ENCODE results near the gene PID1.

PID1 gene

GRCh38 chr2:229257985-229258384, 13.1 kb downstream of the PID1 start:
- DNase-seq = no peak

- DNase-seq = no peak
These were observed 14.7 kb downstream of the PID1 start for GRCh38 chr2:229256376-229256775.

GRCh38 chr2:229254206-229254605, 16.9 kb downstream of the PID1 start:
- no peak for DNase-seq

- no peak for DNase-seq
These were observed 18.1 kb downstream of the PID1 start for GRCh38 chr2:229252996-229253395.

GRCh38 chr2:229252280-229252679, 18.8 kb downstream of the PID1 start:
- no peak for DNase-seq

GRCh38 chr2:229249536-229249935, 21.6 kb downstream of the PID1 start:
- DNase-seq = no peak

GRCh38 chr2:229246334-229246733, 24.8 kb downstream of the PID1 start:
- no peak for DNase-seq

GRCh38 chr2:229244975-229245374, 26.1 kb downstream of the PID1 start:
- no peak for DNase-seq

- DNase-seq = no peak
These were observed 27.1 kb downstream of the PID1 start for GRCh38 chr2:229243890-229244560.

GRCh38 chr2:229240984-229241491, 30.0 kb downstream of the PID1 start:
- DNase-seq = no peak

- DNase-seq = no peak
These were observed 32.1 kb downstream of the PID1 start for GRCh38 chr2:229239021-229239420.

- DNase-seq = no peak
These were observed 33.8 kb downstream of the PID1 start for GRCh38 chr2:229237270-229237669.

GRCh38 chr2:229235131-229235914, 35.8 kb downstream of the PID1 start:
- DNase-seq = no peak

- no peak for DNase-seq
These were observed 39.2 kb downstream of the PID1 start for GRCh38 chr2:229231885-229232284.

- no peak for DNase-seq
These were observed 39.7 kb downstream of the PID1 start for GRCh38 chr2:229231328-229231868.

GRCh38 chr2:229230911-229231310, 40.2 kb downstream of the PID1 start:
- no peak for DNase-seq

- DNase-seq = no peak
These were observed 40.8 kb downstream of the PID1 start for GRCh38 chr2:229230256-229230655.

GRCh38 chr2:229226382-229226781, 44.7 kb downstream of the PID1 start:
- DNase-seq = no peak

GRCh38 chr2:229223107-229223506, 48.0 kb downstream of the PID1 start:
- DNase-seq = no peak

GRCh38 chr2:229221641-229222040, 49.4 kb downstream of the PID1 start:
- DNase-seq = no peak

GRCh38 chr2:229220254-229220653, 50.8 kb downstream of the PID1 start:
- DNase-seq = no peak

GRCh38 chr2:229218329-229218921, 52.7 kb downstream of the PID1 start:
- DNase-seq = no peak

- DNase-seq = no peak
These were observed 58.8 kb downstream of the PID1 start for GRCh38 chr2:229212241-229212640.

GRCh38 chr2:229210641-229211040, 60.4 kb downstream of the PID1 start:
- no peak for DNase-seq
